Cardiac muscle cell (in vitro differentiated cells and primary cell): ENCODE results near the gene ABLIM1. TPM values are rescaled to one million over a fixed set of nuclear protein-coding genes. Genes with fewer than 3 reads are reported as not detected.

Experiments used
- DNase-seq, 2 donors: peaks; one replicate each; pipeline versions ENCODE4 v3.0.0 to v3.0.0-alpha.2; 2010 to 2017; ENCODE audit warnings: low read depth in 1 of 2, low spot score in 1 of 2
- H3K27ac ChIP-seq: fragments of 200-600 bp; sonication (generic); 2 replicates; pipeline ENCODE4 v1.5.1; 2016
- H3K27me3 ChIP-seq: fragments of 200-600 bp; sonication (generic); 2 replicates; pipeline ENCODE4 v1.6.0; 2016; ENCODE audit warnings: control low read depth
- H3K36me3 ChIP-seq: fragments of 200-600 bp; sonication (generic); 2 replicates; pipeline ENCODE4 v1.5.1; 2016; ENCODE audit warnings: control low read depth
- H3K4me1 ChIP-seq: fragments of 200-600 bp; sonication (generic); 2 replicates; pipeline ENCODE4 v1.8.1; 2017; ENCODE audit warnings: low read depth, mild to moderate bottlenecking, mixed run types
- H3K4me3 ChIP-seq: fragments of 200-600 bp; sonication (generic); 2 replicates; pipeline ENCODE4 v1.5.1; 2016; ENCODE audit warnings: mild to moderate bottlenecking
- H3K9me3 ChIP-seq: fragments of 200-600 bp; sonication (generic); 2 replicates; pipeline ENCODE4 v1.5.1; 2017; ENCODE audit warnings: low read depth, mild to moderate bottlenecking, control low read depth
- CTCF ChIP-seq: IDR thresholded peaks from 2 replicates; pipeline ENCODE4 v1.5.1; 2012; ENCODE audit warnings: low read depth, mild to moderate bottlenecking, low read length
- polyA plus RNA-seq: library from polyadenylated mRNA; unstranded; fragments of >200 nt; fragmentation: Nextera tagmentation; extraction: Ambion mirVana; gene quantifications from 2 replicates; pipeline ENCODE4 v1.2.1, GENCODE V29; 2016
- total RNA-seq: library from RNA; depleted of rRNA; stranded (reverse); fragments of >200 nt; gene quantifications from 2 replicates; pipeline ENCODE4 v1.2.3, GENCODE V29; 2016

ABLIM1 gene
- total and polyA plus RNA-seq, 2 experiments from 2014 or later, result 105 to 148 TPM

GRCh38 chr10:114398587-114399331, 259.3 kb downstream of the ABLIM1 start:
- no peak for DNase-seq
- TF ChIP-seq CTCF, result no peak
- Histone ChIP-seq H3K4me3 (no peak overlapping the region), H3K27ac (no peak overlapping the region), H3K36me3 (no peaks in the 10 kb centered on the region), H3K9me3 (no peaks in the 10 kb centered on the region), H3K27me3 (peaks cover 19% of the 10 kb centered on the region), H3K4me1 (peaks cover 6% of the 10 kb centered on the region)

- Histone ChIP-seq H3K27ac (no peak overlapping the region), H3K4me3 (no peak overlapping the region), H3K4me1 (no peaks in the 10 kb centered on the region), H3K27me3 (peaks cover 8% of the 10 kb centered on the region), H3K9me3 (no peaks in the 10 kb centered on the region), H3K36me3 (no peaks in the 10 kb centered on the region)
- peak in 1 of 2 donors; percentile 76 for DNase-seq
- TF ChIP-seq CTCF, result no peak
Measured at GRCh38 chr10:114397651-114398145, 260.4 kb downstream of the ABLIM1 start.

DNA sequence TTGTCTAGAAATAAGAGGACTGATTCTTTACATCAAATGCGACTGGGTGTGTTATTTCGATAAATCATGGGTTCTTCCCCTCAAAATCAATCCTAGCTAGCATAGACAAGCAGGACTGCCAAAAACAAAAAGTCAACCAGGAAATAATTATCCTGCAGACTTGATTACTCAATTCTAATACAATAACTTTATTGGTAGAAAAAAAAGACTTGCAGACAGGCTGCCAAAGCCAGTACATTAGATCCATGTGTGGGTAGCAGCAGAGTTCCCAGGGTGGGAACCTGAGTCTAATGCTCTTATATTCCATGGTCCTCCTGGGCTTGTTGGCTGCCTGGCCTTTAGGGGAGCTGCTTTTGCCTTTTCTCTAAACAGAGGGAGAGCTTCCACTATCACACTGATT, 261.6 kb downstream of the ABLIM1 start:
- Histone ChIP-seq H3K9me3 (no peaks in the 10 kb centered on the region), H3K4me1 (no peaks in the 10 kb centered on the region), H3K27me3 (no peaks in the 10 kb centered on the region), H3K27ac (no peak overlapping the region), H3K4me3 (no peak overlapping the region), H3K36me3 (no peaks in the 10 kb centered on the region)
- TF ChIP-seq CTCF, result no peak
- DNase-seq, result no peak

- DNase-seq, result no peak
- Histone ChIP-seq H3K4me3 (no peak overlapping the region), H3K27me3 (no peaks in the 10 kb centered on the region), H3K9me3 (no peaks in the 10 kb centered on the region), H3K36me3 (no peaks in the 10 kb centered on the region), H3K4me1 (no peaks in the 10 kb centered on the region), H3K27ac (no peak overlapping the region)
- TF ChIP-seq CTCF, result no peak
Measured at GRCh38 chr10:114395366-114396022, 262.6 kb downstream of the ABLIM1 start.

DNA sequence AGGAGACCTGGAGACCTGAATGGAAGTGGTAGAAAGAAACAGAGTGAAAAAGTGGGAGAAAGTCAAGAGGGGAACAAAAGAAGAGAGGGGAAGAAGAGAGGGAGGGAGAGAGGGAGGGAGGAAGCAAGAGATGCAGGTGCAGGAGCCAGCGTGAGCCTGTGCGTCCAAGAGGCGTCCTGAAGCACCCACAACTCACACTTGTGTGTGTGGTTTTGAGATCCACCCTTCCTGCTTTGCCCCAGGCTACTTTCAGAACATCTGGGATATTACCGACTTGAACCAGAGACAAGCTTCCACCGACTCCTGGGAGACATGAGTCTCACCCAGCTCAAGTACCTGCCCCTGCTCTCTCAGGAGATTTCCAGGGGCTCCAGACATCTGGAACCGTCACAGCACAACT, 263.5 kb downstream of the ABLIM1 start:
- H3K4me3 ChIP-seq, result no peak overlapping the region
- H3K36me3 ChIP-seq, result no peaks in the 10 kb centered on the region
- H3K4me1 ChIP-seq, result no peaks in the 10 kb centered on the region
- DNase-seq, result no peak
- no peaks in the 10 kb centered on the region for H3K9me3 ChIP-seq
- no peak for TF ChIP-seq CTCF
- no peaks in the 10 kb centered on the region for H3K27me3 ChIP-seq
- no peak overlapping the region for H3K27ac ChIP-seq
